Stimulated activated CD8-positive, alpha-beta memory T cell treated with anti-CD3 and anti-CD28 coated beads, Interleukin-12 subunit alpha, Interleukin-12 subunit beta, amount 100 ng/mL, for 4 hours (primary cell): ENCODE measurements around the gene SNURF.
"Not testable (repeated sequence)": the region's sequence is repeated elsewhere in the genome, so short reads cannot be mapped to it uniquely, and the experiment has no call there.

Experiments
- DNase-seq: peaks from one replicate; pipeline ENCODE4 v3.0.0-alpha.2; 2020; ENCODE audit warnings: low read depth

Gene SNURF

DNA sequence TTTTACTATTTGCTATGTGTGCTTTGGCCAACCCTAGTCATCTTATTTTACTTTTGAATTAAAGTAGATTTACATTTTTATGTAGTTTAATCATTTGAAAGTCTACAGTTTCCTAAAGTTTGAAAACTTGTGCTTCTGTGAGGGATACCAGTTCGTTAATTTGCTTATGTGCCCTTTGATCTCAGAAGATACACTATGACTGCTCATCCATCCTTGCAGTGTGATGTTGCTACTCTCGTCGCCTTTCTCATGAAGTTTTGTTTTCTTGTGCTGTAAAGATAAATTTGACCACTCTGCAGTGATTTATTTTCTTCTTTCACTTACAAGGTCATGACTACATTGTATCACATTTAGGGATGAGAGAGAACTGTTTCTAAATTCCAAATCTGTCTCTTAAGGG is 16.3 kb downstream of the SNURF start:
- DNase-seq = no peak

DNA sequence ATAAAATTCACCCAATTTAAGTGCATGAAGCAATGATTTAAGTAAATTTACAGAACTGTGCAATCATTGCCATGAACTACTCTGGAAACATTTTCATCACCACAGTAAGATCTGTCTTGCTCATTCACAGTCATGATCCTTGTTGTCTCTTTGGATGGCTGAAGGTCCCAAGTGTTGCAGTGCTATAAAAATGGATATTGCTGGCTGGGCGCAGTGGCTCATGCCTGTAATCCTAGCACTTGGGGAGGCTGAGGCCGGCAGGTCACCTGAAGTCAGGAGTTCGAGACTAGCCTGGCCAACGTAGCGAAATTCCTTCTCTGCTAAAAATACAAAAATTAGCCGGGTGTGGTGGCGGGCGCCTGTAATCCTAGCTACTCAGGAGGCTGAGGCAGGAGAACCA is 17.0 kb downstream of the SNURF start:
- no peak for DNase-seq

DNA sequence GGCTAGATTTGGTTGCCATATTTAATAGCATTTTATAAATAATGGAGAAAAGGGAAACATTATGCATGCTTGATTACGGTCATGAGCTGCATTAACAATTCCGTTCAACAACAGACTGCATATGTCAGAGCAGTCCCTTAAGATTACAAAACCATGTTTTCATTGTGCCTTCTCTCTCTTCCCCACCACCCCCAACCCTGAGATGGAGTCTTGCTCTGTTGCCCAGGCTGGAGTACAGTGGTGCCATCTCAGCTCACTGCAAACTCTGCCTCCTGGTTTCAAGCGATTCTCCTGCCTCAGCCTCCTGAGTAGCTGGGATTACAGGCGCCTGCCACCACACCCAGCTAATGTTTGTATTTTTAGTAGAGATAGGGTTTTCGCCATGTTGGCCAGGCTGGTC is 17.9 kb downstream of the SNURF start:
- DNase-seq = not testable (repeated sequence)

DNA sequence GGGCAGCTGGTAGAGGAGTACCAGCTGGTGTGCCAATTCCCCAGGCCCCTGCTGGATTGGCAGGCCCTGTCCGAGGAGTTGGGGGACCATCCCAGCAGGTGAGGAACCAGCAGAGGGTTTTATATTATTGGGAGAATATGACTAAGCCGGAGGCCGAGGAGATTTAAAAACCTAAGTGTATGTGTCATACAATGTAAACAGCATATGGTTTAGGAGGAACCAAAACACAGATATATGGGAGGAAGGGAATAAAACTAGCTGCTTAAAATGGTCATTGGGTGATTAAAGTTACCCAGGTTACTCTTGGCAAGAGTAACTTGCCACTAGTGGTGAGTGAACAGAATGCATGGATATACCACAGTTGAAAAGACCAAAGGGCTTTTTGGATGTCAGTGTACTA is 22.1 kb downstream of the SNURF start:
- no peak for DNase-seq

DNA sequence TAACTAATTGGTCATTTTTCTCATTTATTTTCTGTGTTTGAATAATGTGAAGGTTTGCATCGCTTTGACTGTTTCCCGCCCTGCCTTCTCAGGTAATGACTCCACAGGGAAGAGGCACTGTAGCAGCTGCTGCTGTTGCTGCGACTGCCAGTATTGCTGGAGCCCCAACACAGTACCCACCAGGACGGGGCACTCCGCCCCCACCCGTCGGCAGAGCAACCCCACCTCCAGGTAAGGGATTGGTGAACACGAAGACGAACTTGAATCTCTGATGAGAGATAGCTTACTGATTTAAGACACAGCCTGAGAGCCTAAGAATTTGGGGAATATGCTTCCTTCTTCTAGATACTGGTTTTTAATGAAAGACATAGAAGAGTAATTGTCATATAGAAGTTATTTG is 22.9 kb downstream of the SNURF start:
- no peak for DNase-seq

DNA sequence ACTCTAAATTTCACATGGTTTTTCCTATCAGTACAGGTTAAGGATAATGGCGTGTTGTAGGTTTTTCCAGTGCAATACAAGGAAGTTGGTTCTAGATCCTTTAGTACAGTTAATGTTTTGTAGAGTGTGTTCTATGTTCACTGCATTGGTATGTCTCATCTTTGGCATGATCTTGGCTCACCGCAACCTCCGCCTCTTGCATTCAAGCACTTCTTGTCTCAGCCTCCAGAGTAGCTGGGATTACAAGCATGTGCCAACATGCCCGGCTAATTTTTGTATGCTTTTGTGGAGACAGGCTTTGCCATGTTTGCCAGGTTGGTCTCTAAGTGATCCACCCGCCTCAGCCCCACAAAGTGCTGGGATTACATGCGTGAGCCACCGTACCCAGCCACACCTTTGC is 30.4 kb downstream of the SNURF start:
- no peak for DNase-seq

DNA sequence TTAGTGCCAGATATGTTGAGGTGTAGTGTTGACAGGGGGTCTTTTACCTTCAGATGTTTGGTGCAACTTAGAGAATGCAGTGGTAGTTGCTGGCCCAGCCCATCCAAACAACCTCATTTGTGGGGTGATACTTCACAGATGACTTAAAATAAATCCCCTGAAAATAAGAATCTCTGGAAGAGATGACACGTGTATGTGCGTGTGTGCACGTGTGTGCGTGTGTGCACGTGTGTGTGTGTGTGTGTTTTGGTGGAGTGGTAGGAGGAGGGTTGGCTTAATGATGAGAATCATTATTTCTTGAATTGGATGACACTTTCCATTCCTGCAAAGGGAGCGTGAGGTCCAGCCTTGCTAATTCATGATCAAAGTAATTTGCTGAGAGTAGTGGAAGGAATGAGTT is 31.9 kb downstream of the SNURF start:
- no peak for DNase-seq
